ENCODE measurements around the gene AGPS.

DNA sequence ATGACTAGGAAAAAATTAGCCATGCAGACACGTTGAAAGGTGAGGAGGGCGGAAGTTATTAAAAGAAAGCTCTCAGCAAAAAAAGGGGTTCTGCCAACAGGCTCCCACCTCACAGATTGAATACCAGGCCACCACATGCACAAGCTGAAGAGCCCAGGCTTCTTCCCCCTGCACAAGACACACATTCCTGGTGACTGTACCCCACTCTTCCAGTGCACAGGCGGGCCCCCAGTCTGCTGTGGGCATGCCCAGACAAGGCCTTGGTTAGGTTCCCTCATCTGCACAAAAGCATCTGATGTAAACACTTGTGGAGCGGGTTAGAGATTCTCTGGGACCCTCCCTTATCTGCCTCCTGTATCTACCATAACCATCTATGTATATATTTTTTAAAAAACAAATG, 81.7 kb downstream of the AGPS start:
- TF ChIP-seq, protein P1, sequence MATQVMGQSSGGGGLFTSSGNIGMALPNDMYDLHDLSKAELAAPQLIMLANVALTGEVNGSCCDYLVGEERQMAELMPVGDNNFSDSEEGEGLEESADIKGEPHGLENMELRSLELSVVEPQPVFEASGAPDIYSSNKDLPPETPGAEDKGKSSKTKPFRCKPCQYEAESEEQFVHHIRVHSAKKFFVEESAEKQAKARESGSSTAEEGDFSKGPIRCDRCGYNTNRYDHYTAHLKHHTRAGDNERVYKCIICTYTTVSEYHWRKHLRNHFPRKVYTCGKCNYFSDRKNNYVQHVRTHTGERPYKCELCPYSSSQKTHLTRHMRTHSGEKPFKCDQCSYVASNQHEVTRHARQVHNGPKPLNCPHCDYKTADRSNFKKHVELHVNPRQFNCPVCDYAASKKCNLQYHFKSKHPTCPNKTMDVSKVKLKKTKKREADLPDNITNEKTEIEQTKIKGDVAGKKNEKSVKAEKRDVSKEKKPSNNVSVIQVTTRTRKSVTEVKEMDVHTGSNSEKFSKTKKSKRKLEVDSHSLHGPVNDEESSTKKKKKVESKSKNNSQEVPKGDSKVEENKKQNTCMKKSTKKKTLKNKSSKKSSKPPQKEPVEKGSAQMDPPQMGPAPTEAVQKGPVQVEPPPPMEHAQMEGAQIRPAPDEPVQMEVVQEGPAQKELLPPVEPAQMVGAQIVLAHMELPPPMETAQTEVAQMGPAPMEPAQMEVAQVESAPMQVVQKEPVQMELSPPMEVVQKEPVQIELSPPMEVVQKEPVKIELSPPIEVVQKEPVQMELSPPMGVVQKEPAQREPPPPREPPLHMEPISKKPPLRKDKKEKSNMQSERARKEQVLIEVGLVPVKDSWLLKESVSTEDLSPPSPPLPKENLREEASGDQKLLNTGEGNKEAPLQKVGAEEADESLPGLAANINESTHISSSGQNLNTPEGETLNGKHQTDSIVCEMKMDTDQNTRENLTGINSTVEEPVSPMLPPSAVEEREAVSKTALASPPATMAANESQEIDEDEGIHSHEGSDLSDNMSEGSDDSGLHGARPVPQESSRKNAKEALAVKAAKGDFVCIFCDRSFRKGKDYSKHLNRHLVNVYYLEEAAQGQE (IDR thresholded peaks at IDR 0.05) = no peak
- TF ChIP-seq, protein P2, sequence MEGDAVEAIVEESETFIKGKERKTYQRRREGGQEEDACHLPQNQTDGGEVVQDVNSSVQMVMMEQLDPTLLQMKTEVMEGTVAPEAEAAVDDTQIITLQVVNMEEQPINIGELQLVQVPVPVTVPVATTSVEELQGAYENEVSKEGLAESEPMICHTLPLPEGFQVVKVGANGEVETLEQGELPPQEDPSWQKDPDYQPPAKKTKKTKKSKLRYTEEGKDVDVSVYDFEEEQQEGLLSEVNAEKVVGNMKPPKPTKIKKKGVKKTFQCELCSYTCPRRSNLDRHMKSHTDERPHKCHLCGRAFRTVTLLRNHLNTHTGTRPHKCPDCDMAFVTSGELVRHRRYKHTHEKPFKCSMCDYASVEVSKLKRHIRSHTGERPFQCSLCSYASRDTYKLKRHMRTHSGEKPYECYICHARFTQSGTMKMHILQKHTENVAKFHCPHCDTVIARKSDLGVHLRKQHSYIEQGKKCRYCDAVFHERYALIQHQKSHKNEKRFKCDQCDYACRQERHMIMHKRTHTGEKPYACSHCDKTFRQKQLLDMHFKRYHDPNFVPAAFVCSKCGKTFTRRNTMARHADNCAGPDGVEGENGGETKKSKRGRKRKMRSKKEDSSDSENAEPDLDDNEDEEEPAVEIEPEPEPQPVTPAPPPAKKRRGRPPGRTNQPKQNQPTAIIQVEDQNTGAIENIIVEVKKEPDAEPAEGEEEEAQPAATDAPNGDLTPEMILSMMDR (IDR thresholded peaks at IDR 0.05) = no peak
- TF ChIP-seq ESRRA (IDR thresholded peaks at IDR 0.05; ENCODE audit: borderline replicate concordance, low read length) = no peak
- TF ChIP-seq POLR2A (IDR thresholded peaks at IDR 0.05; ENCODE audit: low read length) = no peak
- TF ChIP-seq FOXS1 (CRISPR knock-in tag; IDR thresholded peaks at IDR 0.05) = no peak
- TF ChIP-seq CHD2 (IDR thresholded peaks at IDR 0.05; ENCODE audit: low read length, partially characterized antibody) = no peak
